Mesothelial cell of epicardium (in vitro differentiated cells): ENCODE measurements around the gene GNAZ. TPM values are rescaled to one million over a fixed set of nuclear protein-coding genes. Genes with fewer than 3 reads are reported as not detected.

Experiments
- DNase-seq, 2 experiments: peaks; one replicate each; pipeline ENCODE4 v3.0.0; 2021; ENCODE audit warnings: low spot score in 2 of 2; ENCODE audit not compliant: unreplicated experiment in 2 of 2
- H3K27ac Mint-ChIP-seq: 2 replicates; pipeline ENCODE4 v1.8.0; 2021; ENCODE audit warnings: mixed read lengths
- H3K27me3 Mint-ChIP-seq: 2 replicates; pipeline ENCODE4 v1.8.0; 2021; ENCODE audit warnings: low read depth, mixed read lengths
- H3K36me3 Mint-ChIP-seq: 2 replicates; pipeline ENCODE4 v1.8.0; 2021; ENCODE audit warnings: mixed read lengths
- H3K4me1 Mint-ChIP-seq: 2 replicates; pipeline ENCODE4 v1.8.0; 2021; ENCODE audit warnings: mixed read lengths
- H3K4me3 Mint-ChIP-seq: 2 replicates; pipeline ENCODE4 v1.8.0; 2021; ENCODE audit warnings: mild to moderate bottlenecking, moderate library complexity, mixed read lengths
- H3K9me3 Mint-ChIP-seq: 2 replicates; pipeline ENCODE4 v1.8.0; 2021; ENCODE audit warnings: mixed read lengths
- total RNA-seq: library from RNA; stranded (reverse); gene quantifications from 3 replicates; pipeline ENCODE4 v1.2.1, GENCODE V29; 2021
- TF ChIP-seq, protein P1 (sequence below): fragments of 200-600 bp; sonication (generic); IDR thresholded peaks from one replicate; pipeline ENCODE4 v1.5.0; 2021; ENCODE audit warnings: antibody characterized with exemption; ENCODE audit not compliant: unreplicated experiment

Gene GNAZ
- total RNA-seq, 1 donor from 2014 or later, result 6.5 TPM

DNA sequence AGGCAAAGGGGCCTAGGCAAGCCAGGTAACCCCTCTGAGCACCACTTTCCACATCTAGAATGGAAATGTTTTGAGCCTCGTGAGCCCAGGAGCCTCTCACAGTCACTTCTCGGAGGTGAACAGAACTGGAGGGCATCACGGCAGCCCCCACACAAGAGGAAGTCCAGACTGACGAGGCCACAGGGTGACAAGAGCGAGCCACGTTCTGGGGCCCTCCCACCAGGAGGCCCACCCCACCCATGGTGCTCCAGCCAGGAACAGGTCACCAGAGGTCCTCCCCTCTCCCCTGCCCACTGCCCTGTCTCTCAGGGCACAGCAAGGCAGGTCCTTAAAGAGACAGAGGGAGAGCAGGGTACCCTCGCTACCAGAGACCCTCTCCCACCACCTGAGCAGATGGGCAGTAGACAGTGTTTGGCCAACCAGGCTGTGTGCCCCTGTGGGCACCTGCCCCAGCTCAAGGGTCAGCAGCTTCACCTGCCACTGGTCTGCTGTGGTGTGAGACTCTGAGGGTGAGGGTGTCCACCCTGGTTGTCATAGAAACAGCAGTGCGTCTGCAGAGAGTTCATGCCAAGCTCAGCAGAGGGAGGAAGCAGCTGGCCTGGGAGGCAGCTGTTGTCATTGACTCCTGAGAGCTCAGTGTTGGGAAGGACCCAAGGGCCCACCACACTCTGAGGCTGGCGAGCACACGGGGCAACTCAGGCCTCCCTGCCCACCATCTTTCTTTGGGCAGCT is 40.0 kb downstream of the GNAZ start:
- TF ChIP-seq, protein P1, sequence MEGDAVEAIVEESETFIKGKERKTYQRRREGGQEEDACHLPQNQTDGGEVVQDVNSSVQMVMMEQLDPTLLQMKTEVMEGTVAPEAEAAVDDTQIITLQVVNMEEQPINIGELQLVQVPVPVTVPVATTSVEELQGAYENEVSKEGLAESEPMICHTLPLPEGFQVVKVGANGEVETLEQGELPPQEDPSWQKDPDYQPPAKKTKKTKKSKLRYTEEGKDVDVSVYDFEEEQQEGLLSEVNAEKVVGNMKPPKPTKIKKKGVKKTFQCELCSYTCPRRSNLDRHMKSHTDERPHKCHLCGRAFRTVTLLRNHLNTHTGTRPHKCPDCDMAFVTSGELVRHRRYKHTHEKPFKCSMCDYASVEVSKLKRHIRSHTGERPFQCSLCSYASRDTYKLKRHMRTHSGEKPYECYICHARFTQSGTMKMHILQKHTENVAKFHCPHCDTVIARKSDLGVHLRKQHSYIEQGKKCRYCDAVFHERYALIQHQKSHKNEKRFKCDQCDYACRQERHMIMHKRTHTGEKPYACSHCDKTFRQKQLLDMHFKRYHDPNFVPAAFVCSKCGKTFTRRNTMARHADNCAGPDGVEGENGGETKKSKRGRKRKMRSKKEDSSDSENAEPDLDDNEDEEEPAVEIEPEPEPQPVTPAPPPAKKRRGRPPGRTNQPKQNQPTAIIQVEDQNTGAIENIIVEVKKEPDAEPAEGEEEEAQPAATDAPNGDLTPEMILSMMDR, result no peak
- Mint-ChIP-seq H3K27me3 (no peaks in the 10 kb centered on the region), H3K36me3 (no peaks in the 10 kb centered on the region), H3K27ac (no peak overlapping the region), H3K9me3 (no peaks in the 10 kb centered on the region), H3K4me1 (peaks cover 11% of the 10 kb centered on the region), H3K4me3 (no peak overlapping the region)
- no peak for DNase-seq

DNA sequence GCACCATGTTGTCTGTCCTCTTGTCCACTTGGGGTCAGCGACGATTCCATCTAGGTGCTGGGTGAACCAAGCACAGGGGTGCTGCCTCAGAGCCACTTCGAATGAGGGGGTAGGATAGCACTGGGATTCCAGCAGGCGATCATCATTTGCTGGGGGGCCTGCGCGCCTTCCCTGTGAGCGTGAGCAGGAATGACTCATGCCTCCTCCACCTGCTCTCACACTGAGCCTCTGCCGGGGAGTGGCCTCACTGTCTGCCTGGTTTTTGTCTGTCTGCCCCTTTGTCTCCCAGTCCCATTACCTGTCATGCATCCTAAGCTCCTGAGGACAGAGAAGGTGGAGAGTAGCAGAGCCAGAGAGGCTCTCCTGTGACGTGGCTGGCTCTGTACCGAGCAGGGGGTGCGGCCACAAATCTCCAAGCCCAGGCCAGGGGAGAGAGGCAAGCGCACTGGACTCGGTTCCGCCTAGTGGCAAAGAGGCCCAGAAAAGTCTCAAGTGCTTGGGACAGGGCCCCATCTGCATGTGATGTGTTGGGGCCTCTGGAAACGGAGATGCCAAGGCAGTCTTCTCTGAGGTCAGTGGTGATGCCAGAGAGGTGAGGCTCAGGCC is 40.7 kb downstream of the GNAZ start:
- no peak overlapping the region for H3K4me3 Mint-ChIP-seq
- H3K9me3 Mint-ChIP-seq, result no peaks in the 10 kb centered on the region
- peaks cover 11% of the 10 kb centered on the region for H3K4me1 Mint-ChIP-seq
- TF ChIP-seq, protein P1, result no peak
- H3K27me3 Mint-ChIP-seq, result no peaks in the 10 kb centered on the region
- DNase-seq, result no peak
- no peak overlapping the region for H3K27ac Mint-ChIP-seq
- H3K36me3 Mint-ChIP-seq, result no peaks in the 10 kb centered on the region

DNA sequence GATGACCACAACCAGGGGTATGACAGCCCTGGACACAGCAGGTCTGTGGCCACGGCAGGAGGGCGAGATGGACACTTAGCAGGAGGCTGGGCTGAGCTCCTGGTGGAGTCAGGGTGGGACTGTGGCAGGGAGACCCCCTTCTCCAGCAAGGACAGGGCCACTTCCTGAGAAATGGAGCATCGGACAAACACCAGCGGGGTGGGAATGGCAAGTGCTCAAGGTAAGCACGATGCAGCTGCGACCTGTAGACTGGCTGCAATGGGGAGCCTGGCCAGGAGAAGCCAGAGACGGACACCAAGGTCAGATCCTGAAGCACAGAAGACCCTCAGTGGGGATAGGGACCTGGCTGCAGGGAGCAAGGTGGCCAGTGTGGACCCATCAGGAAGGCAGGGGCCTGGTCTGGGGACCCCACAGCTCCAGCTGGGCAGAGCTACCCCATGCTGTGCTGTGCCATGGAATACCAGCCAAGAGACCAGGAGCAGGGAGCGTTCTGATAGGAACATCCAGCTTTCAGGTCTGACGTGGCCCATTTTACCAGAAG is 42.2 kb downstream of the GNAZ start:
- Mint-ChIP-seq H3K27me3 (no peaks in the 10 kb centered on the region), H3K4me1 (peaks cover 11% of the 10 kb centered on the region), H3K4me3 (no peak overlapping the region), H3K27ac (no peak overlapping the region), H3K9me3 (no peaks in the 10 kb centered on the region), H3K36me3 (no peaks in the 10 kb centered on the region)
- DNase-seq, result no peak
- TF ChIP-seq, protein P1, result no peak

DNA sequence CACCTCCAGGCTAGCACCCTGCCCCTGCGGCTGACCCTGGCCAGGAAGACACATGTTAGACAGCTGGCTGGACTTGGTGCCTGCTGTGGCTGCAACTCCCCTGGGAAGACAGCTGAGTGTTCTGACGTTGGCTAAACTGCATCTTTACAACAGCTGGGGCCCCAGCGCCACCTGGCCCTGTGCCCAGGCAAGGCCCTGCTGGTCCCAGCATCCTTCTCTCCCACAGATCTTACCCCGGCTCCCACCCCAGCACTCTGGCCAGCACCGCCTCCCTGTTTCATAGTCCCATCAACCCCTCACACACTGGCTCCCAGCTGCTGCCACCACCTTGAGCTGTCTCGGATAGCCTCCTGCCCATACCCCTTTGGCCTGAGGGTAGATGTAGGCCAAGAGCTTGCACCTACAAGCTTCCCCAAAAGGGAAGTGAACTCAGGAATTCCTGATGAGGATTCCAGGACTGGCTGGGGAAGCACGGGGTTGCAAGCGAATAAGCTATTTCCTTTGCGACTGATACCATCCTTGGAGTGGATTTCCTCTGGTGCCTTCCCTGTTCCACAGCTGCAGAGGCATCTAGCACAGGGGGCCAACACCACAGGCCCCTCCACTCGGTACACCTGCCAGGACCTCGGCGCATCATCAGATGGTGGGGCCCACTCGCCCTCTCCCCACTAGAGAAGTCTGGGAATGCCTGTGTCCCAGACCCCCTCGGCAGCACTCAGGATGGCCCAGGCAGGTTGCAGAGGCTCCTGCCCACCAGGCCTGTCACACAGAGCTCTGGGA is 42.9 kb downstream of the GNAZ start:
- peak in 1 of 2 experiments; percentile 46 for DNase-seq
- Mint-ChIP-seq H3K27ac (peak overlapping the region; percentile 10), H3K36me3 (no peaks in the 10 kb centered on the region), H3K4me1 (peaks cover 11% of the 10 kb centered on the region), H3K9me3 (no peaks in the 10 kb centered on the region), H3K4me3 (no peak overlapping the region), H3K27me3 (no peaks in the 10 kb centered on the region)
- TF ChIP-seq, protein P1, result no peak

DNA sequence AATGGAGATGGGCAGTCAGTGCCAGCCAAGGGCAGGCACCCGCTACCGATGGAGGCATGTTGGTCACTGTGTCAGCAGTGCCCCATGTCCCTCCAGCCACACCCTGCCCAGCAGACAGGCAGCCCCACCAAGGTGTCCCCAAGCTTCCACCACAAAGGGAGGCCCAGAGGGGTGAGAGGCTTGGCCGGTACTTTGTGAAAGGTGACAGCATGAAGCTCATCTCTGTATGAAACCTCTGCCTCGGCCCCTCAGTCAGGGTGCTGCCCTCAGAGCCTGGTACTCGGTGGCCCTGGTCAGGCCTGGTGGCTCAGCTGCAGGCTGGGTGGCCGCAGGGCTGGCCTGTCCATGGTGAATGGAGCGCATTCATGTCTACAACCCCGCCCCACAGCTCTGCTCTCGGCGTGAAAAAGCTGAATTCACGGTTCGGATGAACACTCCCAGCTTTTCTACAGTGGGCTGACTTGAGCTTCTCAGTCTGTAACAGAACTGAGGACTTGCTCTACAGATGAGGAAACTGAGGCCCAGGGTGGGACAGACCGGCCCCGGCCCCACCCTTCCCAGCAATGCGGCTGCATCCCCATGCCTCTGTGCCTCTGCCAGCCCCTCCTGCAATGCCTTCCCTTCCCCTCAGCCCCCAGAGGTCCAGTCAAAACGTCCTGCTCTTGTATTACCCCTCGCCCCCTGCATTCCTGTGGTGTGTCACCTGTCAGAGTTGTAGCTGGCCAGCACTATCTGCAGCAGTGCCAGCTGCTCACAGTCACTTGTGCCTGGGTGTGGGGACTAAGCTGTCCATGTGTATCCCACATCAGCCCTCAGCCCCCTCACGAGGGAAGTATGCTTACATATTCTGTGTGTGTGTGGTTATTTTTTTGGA is 43.8 kb downstream of the GNAZ start:
- Mint-ChIP-seq H3K4me1 (peaks cover 11% of the 10 kb centered on the region), H3K4me3 (no peak overlapping the region), H3K9me3 (no peaks in the 10 kb centered on the region), H3K27ac (no peak overlapping the region), H3K27me3 (no peaks in the 10 kb centered on the region), H3K36me3 (no peaks in the 10 kb centered on the region)
- TF ChIP-seq, protein P1, result no peak
- no peak for DNase-seq
